GM12878 (cell line): ENCODE results near the gene SLC49A4.

Experiments used
- BHLHE40 ChIP-seq, 2 experiments: fragments of 450-650 bp in 1 of 2; IDR thresholded peaks; 2 replicates each; pipeline ENCODE4 v1.6.1; 2011 to 2017; ENCODE audit warnings: low read depth in 2 of 2, borderline replicate concordance in 1 of 2, improper control_type of control experiment in 1 of 2, low read length in 1 of 2, mild to moderate bottlenecking in 1 of 2
- BRCA1 ChIP-seq: IDR thresholded peaks from 2 replicates; pipeline ENCODE4 v1.6.1; 2011; ENCODE audit warnings: low read depth, low read length, improper control_type of control experiment
- FOXK2 ChIP-seq: fragments of 450-650 bp; IDR thresholded peaks from 2 replicates; pipeline ENCODE4 v1.6.1; 2017; ENCODE audit warnings: mild to moderate bottlenecking, moderate library complexity
- IKZF1 ChIP-seq: fragments of 450-650 bp; conservative IDR thresholded peaks from 2 replicates; pipeline ENCODE4 v1.6.1; 2017; ENCODE audit warnings: antibody characterized with exemption, mild to moderate bottlenecking
- KDM1A ChIP-seq: fragments of 200-600 bp; sonication (generic); IDR thresholded peaks from 2 replicates; pipeline ENCODE4 v1.6.1; 2016; ENCODE audit warnings: borderline replicate concordance
- POLR2A ChIP-seq: IDR thresholded peaks from 2 replicates; pipeline ENCODE4 v1.6.1; 2011; ENCODE audit warnings: low read depth, mild to moderate bottlenecking, low read length
- SIN3A ChIP-seq: IDR thresholded peaks from 2 replicates; pipeline ENCODE4 v1.6.1; 2012; ENCODE audit warnings: low read depth, low read length, improper control_type of control experiment
- SPI1 ChIP-seq: IDR thresholded peaks from 2 replicates; pipeline ENCODE4 v1.6.1; 2011; ENCODE audit warnings: low read depth, mild to moderate bottlenecking, low read length, moderate library complexity, borderline replicate concordance; ENCODE audit not compliant: insufficient read depth
- TAF1 ChIP-seq: IDR thresholded peaks from 2 replicates; pipeline ENCODE4 v1.6.1; 2011; ENCODE audit warnings: mild to moderate bottlenecking, low read depth, low read length, borderline replicate concordance
- TF ChIP-seq, protein P1 (sequence below), 3 experiments: IDR thresholded peaks in 2 of 3; conservative IDR thresholded peaks in 1 of 3; 2 replicates each; pipeline ENCODE4 v1.5.1; 2011; ENCODE audit warnings: low read depth in 3 of 3, low read length in 3 of 3, mild to moderate bottlenecking in 3 of 3, control low read depth in 2 of 3, moderate library complexity in 2 of 3, inconsistent platforms in 1 of 3, mixed read lengths in 1 of 3; ENCODE audit not compliant: control insufficient read depth in 2 of 3, insufficient read depth in 1 of 3; ENCODE audit errors: extremely low read depth in 1 of 3
- TF ChIP-seq, protein P2 (sequence below): IDR thresholded peaks from 2 replicates; pipeline ENCODE4 v1.6.1; 2011; ENCODE audit warnings: mild to moderate bottlenecking, low read depth, low read length, moderate library complexity; ENCODE audit not compliant: insufficient replicate concordance

DNA sequence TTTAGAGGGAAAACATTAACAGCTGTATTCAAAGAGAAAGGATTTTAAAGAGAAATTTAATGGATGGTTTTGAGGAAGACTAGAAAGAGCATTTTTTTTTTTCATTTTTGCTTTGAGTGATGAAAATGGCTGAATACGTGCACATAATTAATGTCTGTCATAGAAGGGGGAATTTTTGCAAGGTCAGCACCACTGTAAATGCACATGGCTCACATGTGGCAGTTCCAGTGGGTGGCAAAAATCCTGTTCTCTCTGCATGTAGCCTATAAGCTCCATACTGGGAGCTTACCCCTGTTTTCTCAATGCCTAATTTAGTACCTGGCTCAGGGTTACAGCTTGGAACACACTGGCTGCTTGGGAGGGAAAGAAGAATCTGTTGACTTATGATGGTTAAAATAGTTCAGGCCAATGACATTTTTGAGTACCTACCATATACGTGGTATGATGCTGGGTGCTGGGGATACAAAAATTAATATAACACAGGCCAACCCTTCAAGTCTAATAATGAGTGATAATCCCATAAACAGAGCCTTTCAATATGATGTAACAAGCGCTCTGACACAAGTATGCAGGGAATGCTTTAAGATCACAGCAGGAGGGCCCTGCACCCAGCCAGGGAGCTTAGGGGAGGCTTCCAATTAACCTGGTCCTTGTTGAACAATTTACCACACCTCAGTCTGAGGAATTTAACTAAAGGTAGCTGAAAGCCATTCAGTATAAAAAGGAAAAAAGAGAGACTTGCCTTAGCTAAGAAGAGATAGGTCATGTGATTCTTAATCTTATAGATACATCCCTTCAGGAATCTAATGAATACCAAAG lies 34.2 kb upstream of the SLC49A4 start:
- TF ChIP-seq TAF1 (no peak), KDM1A (no peak), POLR2A (no peak), FOXK2 (no peak), SIN3A (no peak), BRCA1 (no peak), BHLHE40 (IDR thresholded peaks at IDR 0.05; ENCODE audit: borderline replicate concordance in 1 of 2, low read depth in 2 of 2, low read length in 1 of 2) (no peak), SPI1 (no peak), IKZF1 (no peak)
- TF ChIP-seq, protein P1, sequence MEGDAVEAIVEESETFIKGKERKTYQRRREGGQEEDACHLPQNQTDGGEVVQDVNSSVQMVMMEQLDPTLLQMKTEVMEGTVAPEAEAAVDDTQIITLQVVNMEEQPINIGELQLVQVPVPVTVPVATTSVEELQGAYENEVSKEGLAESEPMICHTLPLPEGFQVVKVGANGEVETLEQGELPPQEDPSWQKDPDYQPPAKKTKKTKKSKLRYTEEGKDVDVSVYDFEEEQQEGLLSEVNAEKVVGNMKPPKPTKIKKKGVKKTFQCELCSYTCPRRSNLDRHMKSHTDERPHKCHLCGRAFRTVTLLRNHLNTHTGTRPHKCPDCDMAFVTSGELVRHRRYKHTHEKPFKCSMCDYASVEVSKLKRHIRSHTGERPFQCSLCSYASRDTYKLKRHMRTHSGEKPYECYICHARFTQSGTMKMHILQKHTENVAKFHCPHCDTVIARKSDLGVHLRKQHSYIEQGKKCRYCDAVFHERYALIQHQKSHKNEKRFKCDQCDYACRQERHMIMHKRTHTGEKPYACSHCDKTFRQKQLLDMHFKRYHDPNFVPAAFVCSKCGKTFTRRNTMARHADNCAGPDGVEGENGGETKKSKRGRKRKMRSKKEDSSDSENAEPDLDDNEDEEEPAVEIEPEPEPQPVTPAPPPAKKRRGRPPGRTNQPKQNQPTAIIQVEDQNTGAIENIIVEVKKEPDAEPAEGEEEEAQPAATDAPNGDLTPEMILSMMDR (IDR thresholded peaks at IDR 0.05 in 2 of 3, conservative IDR thresholded peaks at IDR 0.05 in 1 of 3; ENCODE audit: control insufficient read depth in 2 of 3, extremely low read depth in 1 of 3, insufficient read depth in 1 of 3, low read depth in 3 of 3, low read length in 3 of 3), result no peak
- TF ChIP-seq, protein P2, sequence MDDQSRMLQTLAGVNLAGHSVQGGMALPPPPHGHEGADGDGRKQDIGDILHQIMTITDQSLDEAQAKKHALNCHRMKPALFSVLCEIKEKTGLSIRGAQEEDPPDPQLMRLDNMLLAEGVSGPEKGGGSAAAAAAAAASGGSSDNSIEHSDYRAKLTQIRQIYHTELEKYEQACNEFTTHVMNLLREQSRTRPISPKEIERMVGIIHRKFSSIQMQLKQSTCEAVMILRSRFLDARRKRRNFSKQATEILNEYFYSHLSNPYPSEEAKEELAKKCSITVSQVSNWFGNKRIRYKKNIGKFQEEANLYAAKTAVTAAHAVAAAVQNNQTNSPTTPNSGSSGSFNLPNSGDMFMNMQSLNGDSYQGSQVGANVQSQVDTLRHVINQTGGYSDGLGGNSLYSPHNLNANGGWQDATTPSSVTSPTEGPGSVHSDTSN, result no peak
